Measurements from ENCODE around the gene HERC6. TPM values are rescaled to one million over a fixed set of nuclear protein-coding genes. Genes with fewer than 3 reads are reported as not detected.
A peak's percentile ranks its signal among the peaks of the same experiment; 100 is the strongest.
"Not testable (repeated sequence)": the region's sequence is repeated elsewhere in the genome, so short reads cannot be mapped to it uniquely, and the experiment has no call there.

The HERC6 gene
- total and polyA plus RNA-seq, 3 donors from 2014 or later = 8.8 to 18.8 (median 16.6) TPM

- no peak for TF ChIP-seq CTCF (IDR thresholded peaks at IDR 0.05)
- TF ChIP-seq POLR2A (IDR thresholded peaks at IDR 0.05) = no peak
- Histone ChIP-seq H3K27me3 (no peaks in the 10 kb centered on the region), H3K4me3 (no peak overlapping the region), H3K36me3 (ENCODE audit: low read depth, missing control alignments) (no peaks in the 10 kb centered on the region), H3K9me3 (no peaks in the 10 kb centered on the region), H3K27ac (no peak overlapping the region), H3K4me1 (no peaks in the 10 kb centered on the region)
- WGBS, 2 donors = 79 to 88% methylated on average over 9 to 10 of the region's 10 CpGs
- no peak for DNase-seq
- intact Hi-C loops (cut with DNase I; ENCODE audit: low total_unique reads) = no loop called here
Observed at GRCh38 chr4:88359558-88359957, 19.1 kb upstream of the HERC6 start.

- WGBS, 2 donors = 52 to 73% methylated on average over 7 of the region's 7 CpGs
- no peak for TF ChIP-seq CTCF (IDR thresholded peaks at IDR 0.05)
- TF ChIP-seq POLR2A (IDR thresholded peaks at IDR 0.05) = no peak
- Histone ChIP-seq H3K27ac (no peak overlapping the region), H3K27me3 (no peaks in the 10 kb centered on the region), H3K4me3 (no peak overlapping the region), H3K36me3 (ENCODE audit: low read depth, missing control alignments) (no peaks in the 10 kb centered on the region), H3K9me3 (no peaks in the 10 kb centered on the region), H3K4me1 (no peaks in the 10 kb centered on the region)
- no peak for DNase-seq
- intact Hi-C loops (cut with DNase I; ENCODE audit: low total_unique reads) = loop anchor here (10.0 kb wide), 1 partner anchor 155 kb away; no protein-coding TSS in a partner anchor
Observed at GRCh38 chr4:88360256-88360655, 18.4 kb upstream of the HERC6 start.

GRCh38 chr4:88360791-88361190, 17.9 kb upstream of the HERC6 start:
- H3K27me3 ChIP-seq = no peaks in the 10 kb centered on the region

GRCh38 chr4:88361217-88361773, 17.4 kb upstream of the HERC6 start:
- H3K9me3 ChIP-seq; H3K27ac ChIP-seq; H3K27me3 ChIP-seq; H3K36me3 ChIP-seq (ENCODE audit: low read depth, missing control alignments); H3K4me1 ChIP-seq: not testable (repeated sequence)
- peak overlapping the region; percentile 29 for H3K4me3 ChIP-seq
- peak; percentile 79 for DNase-seq
- intact Hi-C loops (cut with DNase I; ENCODE audit: low total_unique reads) = loop anchor here (10.0 kb wide), 1 partner anchor 154 kb away; no protein-coding TSS in a partner anchor
- 52 to 64% methylated on average over 16 to 18 of the region's 18 CpGs for WGBS, 2 donors

More at GRCh38 chr4:88360791-88361190, 17.9 kb upstream of the HERC6 start:
- Histone ChIP-seq H3K4me3 (peak overlapping the region; percentile 2 to 20), H3K27ac (no peak overlapping the region), H3K9me3 (no peaks in the 10 kb centered on the region), H3K4me1 (no peaks in the 10 kb centered on the region), H3K36me3 (ENCODE audit: low read depth, missing control alignments) (no peaks in the 10 kb centered on the region)
- WGBS, 2 donors = 68 to 77% methylated on average over 15 to 16 of the region's 16 CpGs
- DNase-seq = no peak
- TF ChIP-seq CTCF (IDR thresholded peaks at IDR 0.05) (no peak), POLR2A (IDR thresholded peaks at IDR 0.05) (no peak)
- intact Hi-C loops (cut with DNase I; ENCODE audit: low total_unique reads) = loop anchor here (10.0 kb wide), 1 partner anchor 154 kb away; no protein-coding TSS in a partner anchor

GRCh38 chr4:88366460-88366859, 12.2 kb upstream of the HERC6 start:
- Histone ChIP-seq H3K27ac (no peak overlapping the region), H3K4me3 (no peak overlapping the region), H3K4me1 (no peaks in the 10 kb centered on the region), H3K36me3 (ENCODE audit: low read depth, missing control alignments) (no peaks in the 10 kb centered on the region), H3K27me3 (no peaks in the 10 kb centered on the region), H3K9me3 (no peaks in the 10 kb centered on the region)
- TF ChIP-seq POLR2A (IDR thresholded peaks at IDR 0.05) = no peak
- no peak for TF ChIP-seq CTCF (IDR thresholded peaks at IDR 0.05)
- intact Hi-C loops (cut with DNase I; ENCODE audit: low total_unique reads) = loop anchor here (10.0 kb wide), 1 partner anchor 148 kb away; no protein-coding TSS in a partner anchor
- no peak for DNase-seq
- 90 to 91% methylated on average over 2 of the region's 2 CpGs for WGBS, 2 donors

All from testis (tissue), 3 donors.